Body of pancreas (tissue), 4 donors: ENCODE results near the gene RNU5B-1. TPM values are rescaled to one million over a fixed set of nuclear protein-coding genes. Genes with fewer than 3 reads are reported as not detected.
A peak's percentile ranks its signal among the peaks of the same experiment; 100 is the strongest.
"Not testable (repeated sequence)": the region's sequence is repeated elsewhere in the genome, so short reads cannot be mapped to it uniquely, and the experiment has no call there.

ENCODE experiments used
- ATAC-seq: fragments of 150-250 bp; one replicate; pipeline ENCODE4 v1.9.1; 2016
- DNase-seq, 4 donors: peaks; one replicate each; pipeline ENCODE4 v3.0.0-alpha.2; 2019
- H3K27ac ChIP-seq, 4 donors: fragments of 200-600 bp; sonication (generic); 1 replicate in 3 of 4; 2 replicates in 1 of 4; pipeline versions ENCODE4 v1.5.1 to v1.6.1; 2016 to 2019; ENCODE audit warnings: mild to moderate bottlenecking in 1 of 4, mixed read lengths in 1 of 4, moderate library complexity in 1 of 4
- H3K27me3 ChIP-seq, 2 donors: fragments of 200-600 bp; sonication (generic); one replicate each; pipeline ENCODE4 v1.6.0; 2016; ENCODE audit warnings: mild to moderate bottlenecking in 1 of 2
- H3K36me3 ChIP-seq, 2 donors: fragments of 200-600 bp; sonication (generic); replicated peaks in 1 of 2; 2 replicates each; pipeline ENCODE4 v1.5.1; 2016; ENCODE audit warnings: low read depth in 2 of 2; ENCODE audit not compliant: insufficient read depth in 1 of 2
- H3K4me1 ChIP-seq: fragments of 200-600 bp; sonication (generic); one replicate; pipeline ENCODE4 v1.6.0; 2016
- H3K4me3 ChIP-seq, 2 donors: fragments of 200-600 bp; sonication (generic); 1 replicate in 1 of 2; 2 replicates in 1 of 2; pipeline ENCODE4 v1.5.1; 2016 to 2019
- H3K9me3 ChIP-seq, 3 donors: fragments of 200-600 bp; sonication (generic); 1 replicate in 2 of 3; 2 replicates in 1 of 3; pipeline ENCODE4 v1.5.1; 2016
- POLR2A ChIP-seq, 3 donors: fragments of 450-650 bp; IDR thresholded peaks; one replicate each; pipeline ENCODE4 v1.6.1; 2016; ENCODE audit warnings: antibody characterized with exemption in 3 of 3, mild to moderate bottlenecking in 2 of 3
- WGBS, 2 donors: methylation state at CpG; one replicate each; pipeline ENCODE4 v1.1.5; 2017; 5-methylcytosine and 5-hydroxymethylcytosine counted together
- intact Hi-C: fragments of 100-400 bp; cut with DNase I; formaldehyde crosslinking; loops from one replicate; pipeline ENCODE4 v1.15.1; 2023
- total RNA-seq, 2 donors: library from RNA; depleted of rRNA; stranded (reverse); fragments of >200 nt; gene quantifications; one replicate each; pipeline ENCODE4 v1.1.0, GENCODE V29; 2016
- TF ChIP-seq, protein P1 (sequence below), 7 experiments: fragments of 450-650 bp in 4 of 7; fragments of 200-600 bp in 3 of 7; sonication (generic) in 3 of 7; IDR thresholded peaks; one replicate each; pipeline ENCODE4 v1.5.1; 2016 to 2019; ENCODE audit warnings: antibody characterized with exemption in 7 of 7

The RNU5B-1 gene
- total RNA-seq, 2 donors from 2014 or later = not detected

DNA sequence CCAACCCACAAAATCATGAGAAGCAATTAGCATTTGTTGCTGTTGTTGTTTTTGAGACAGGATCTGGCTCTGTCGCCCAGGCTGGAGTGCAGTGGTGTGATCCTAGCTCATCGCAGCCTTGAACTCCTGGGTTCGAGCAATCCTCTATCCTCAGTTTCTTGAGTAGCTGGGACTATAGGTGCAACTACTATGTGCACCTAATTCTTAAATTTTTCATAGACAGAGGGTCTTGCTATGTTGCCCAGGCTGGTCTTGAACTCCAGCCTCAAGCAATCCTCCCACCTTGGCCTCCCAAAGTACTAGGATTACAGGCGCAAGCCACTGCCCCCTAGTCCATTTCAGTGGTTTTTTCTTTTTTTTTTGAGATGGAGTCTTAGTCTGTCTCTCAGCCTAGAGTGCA is 36.1 kb upstream of the RNU5B-1 start:
- no peaks in the 10 kb centered on the region for H3K36me3 ChIP-seq
- no peak overlapping the region for H3K4me3 ChIP-seq
- no peak for ATAC-seq
- no peak overlapping the region for H3K27ac ChIP-seq
- no peak for TF ChIP-seq POLR2A (IDR thresholded peaks at IDR 0.05)
- TF ChIP-seq, protein P1, sequence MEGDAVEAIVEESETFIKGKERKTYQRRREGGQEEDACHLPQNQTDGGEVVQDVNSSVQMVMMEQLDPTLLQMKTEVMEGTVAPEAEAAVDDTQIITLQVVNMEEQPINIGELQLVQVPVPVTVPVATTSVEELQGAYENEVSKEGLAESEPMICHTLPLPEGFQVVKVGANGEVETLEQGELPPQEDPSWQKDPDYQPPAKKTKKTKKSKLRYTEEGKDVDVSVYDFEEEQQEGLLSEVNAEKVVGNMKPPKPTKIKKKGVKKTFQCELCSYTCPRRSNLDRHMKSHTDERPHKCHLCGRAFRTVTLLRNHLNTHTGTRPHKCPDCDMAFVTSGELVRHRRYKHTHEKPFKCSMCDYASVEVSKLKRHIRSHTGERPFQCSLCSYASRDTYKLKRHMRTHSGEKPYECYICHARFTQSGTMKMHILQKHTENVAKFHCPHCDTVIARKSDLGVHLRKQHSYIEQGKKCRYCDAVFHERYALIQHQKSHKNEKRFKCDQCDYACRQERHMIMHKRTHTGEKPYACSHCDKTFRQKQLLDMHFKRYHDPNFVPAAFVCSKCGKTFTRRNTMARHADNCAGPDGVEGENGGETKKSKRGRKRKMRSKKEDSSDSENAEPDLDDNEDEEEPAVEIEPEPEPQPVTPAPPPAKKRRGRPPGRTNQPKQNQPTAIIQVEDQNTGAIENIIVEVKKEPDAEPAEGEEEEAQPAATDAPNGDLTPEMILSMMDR (IDR thresholded peaks at IDR 0.05) = no peak
- no peak for DNase-seq
- no peaks in the 10 kb centered on the region for H3K27me3 ChIP-seq
- WGBS, 2 donors = 94 to 95% methylated on average over 3 to 4 of the region's 4 CpGs
- H3K9me3 ChIP-seq = no peaks in the 10 kb centered on the region
- peaks cover 4% of the 10 kb centered on the region for H3K4me1 ChIP-seq
- intact Hi-C loops = no loop called here

DNA sequence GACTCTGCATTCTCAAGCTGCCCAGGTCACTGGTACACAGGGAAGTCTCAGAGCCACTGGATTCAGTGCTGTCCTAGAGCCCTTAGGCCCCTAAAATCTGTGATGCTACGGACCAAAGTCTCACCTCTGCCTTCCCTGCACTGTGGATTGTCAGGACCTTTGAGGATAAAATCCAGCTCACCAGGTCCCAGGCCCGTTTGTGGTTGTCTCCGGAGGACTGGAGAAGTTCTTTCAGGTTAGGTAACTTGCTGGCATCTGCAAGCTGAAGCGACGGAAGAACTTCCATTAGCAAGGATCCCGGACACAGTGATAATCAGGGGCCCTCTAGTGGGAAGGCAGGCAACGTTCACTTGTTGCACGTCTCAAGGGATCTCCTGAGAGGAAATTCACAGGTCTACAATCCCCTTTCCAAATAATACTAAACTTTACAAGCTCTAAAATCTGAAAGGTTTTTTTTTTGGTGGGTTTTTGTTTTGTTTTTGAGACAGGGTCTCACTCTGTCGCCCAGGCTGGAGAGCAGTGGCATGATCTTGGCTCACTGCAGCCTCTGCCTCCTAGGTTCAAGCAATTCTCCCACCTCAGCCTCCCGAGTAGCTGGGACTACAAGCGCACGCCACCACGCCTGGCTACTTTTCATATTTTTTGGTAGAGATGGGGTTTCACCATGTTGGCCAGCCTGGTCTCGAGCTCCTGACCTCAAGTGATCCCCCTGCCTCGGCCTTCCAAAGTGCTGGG is 33.5 kb upstream of the RNU5B-1 start:
- DNase-seq (peak; percentile 55 to 73 (median 70)), ATAC-seq (peak; percentile 87)
- not testable (repeated sequence) for H3K9me3 ChIP-seq, H3K4me3 ChIP-seq, H3K27me3 ChIP-seq, H3K27ac ChIP-seq, H3K36me3 ChIP-seq, H3K4me1 ChIP-seq
- 46 to 53% methylated on average over 15 of the region's 15 CpGs for WGBS, 2 donors
- intact Hi-C loops = loop anchor here (10.0 kb wide), 1 partner anchor 216 kb away; no protein-coding TSS in a partner anchor
- TF ChIP-seq, protein P1 (IDR thresholded peaks at IDR 0.05) = peak; percentile 25 to 73 (median 63)

DNA sequence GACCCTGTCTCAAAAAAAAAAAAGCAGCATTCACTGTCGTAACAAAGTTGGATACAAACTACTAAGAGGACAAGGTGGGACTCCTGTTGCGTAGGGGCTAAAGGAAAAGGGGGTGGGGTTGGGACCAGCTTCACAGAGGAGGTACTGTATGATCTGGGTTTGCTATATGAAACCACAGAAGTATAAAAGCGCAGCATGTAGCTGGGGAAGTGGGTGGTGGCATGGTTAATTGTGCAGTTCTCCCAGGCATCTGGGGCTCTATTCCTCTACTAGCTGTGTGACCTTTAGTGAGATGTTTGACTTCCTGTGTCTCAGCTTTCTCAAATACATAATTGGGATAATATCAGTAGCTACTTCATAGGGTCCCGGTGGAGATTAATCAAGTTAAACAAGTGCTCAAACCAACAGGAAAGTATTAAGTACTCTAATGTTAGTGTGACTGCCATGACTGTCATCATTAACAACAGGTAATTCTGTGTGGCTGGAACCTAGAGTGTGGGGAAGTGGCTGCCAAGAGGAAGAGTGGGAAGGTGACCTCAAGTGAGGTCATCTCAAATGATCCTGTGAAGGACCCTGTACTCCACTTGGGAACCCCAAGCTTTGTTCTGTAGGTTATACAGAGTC is 29.3 kb upstream of the RNU5B-1 start:
- WGBS, 2 donors = 69 to 73% methylated on average over 4 of the region's 4 CpGs
- Histone ChIP-seq H3K27ac (no peak overlapping the region), H3K36me3 (no peaks in the 10 kb centered on the region), H3K4me1 (peaks cover 4% of the 10 kb centered on the region), H3K4me3 (no peak overlapping the region), H3K9me3 (no peaks in the 10 kb centered on the region), H3K27me3 (no peaks in the 10 kb centered on the region)
- ATAC-seq (no peak), DNase-seq (no peak)
- TF ChIP-seq, protein P1 (IDR thresholded peaks at IDR 0.05) = no peak
- TF ChIP-seq POLR2A (IDR thresholded peaks at IDR 0.05) = no peak
- intact Hi-C loops = loop anchor here (10.0 kb wide), 1 partner anchor 220 kb away; no protein-coding TSS in a partner anchor

DNA sequence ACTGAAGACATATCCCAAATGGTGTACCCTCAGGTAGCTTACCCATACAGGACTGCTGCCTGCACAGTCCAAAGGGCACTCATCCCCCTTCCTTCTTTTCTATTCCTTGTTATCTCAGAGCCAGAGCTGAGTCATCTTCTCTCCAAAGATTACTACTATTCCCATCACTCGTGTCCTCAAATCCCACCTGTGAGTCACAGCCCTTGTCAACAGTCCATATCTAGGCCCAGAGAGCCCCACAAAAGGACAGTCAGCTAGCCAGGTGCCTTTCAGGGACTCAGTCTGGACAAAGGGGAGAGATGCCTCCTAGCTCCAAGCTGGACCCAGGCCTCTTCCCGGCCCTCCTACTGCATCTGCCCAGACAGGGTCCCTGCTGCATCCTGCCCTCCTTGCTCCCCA is 28.8 kb upstream of the RNU5B-1 start:
- H3K4me1 ChIP-seq = peaks cover 1% of the 10 kb centered on the region
- intact Hi-C loops = loop anchor here (10.0 kb wide), 1 partner anchor 221 kb away; no protein-coding TSS in a partner anchor
- TF ChIP-seq, protein P1 (IDR thresholded peaks at IDR 0.05) = no peak
- TF ChIP-seq POLR2A (IDR thresholded peaks at IDR 0.05) = no peak
- no peak for ATAC-seq
- 55 to 61% methylated on average over 2 of the region's 2 CpGs for WGBS, 2 donors
- H3K27me3 ChIP-seq = no peaks in the 10 kb centered on the region
- H3K9me3 ChIP-seq = no peaks in the 10 kb centered on the region
- DNase-seq = no peak
- H3K4me3 ChIP-seq = no peak overlapping the region
- no peak overlapping the region for H3K27ac ChIP-seq
- no peaks in the 10 kb centered on the region for H3K36me3 ChIP-seq
